OCI-LY1 (cell line): ENCODE measurements around the gene IL21R.

Experiments
- H2AFZ ChIP-seq: fragments of 200-600 bp; sonication (generic), shearing (Covaris generic); 2 replicates; pipeline ENCODE4 v1.6.0; 2014; ENCODE audit warnings: antibody characterized with exemption, mild to moderate bottlenecking, low read length
- H3F3A ChIP-seq: fragments of 200-600 bp; sonication (generic), shearing (Covaris generic); 2 replicates; pipeline ENCODE4 v1.6.0; 2014; ENCODE audit warnings: mild to moderate bottlenecking, antibody characterized with exemption, low read length, moderate library complexity; ENCODE audit not compliant: insufficient read depth
- H3K27ac ChIP-seq: fragments of 200-600 bp; sonication (generic); 2 replicates; pipeline ENCODE4 v1.5.1; 2014; ENCODE audit warnings: low read length, mixed run types, mild to moderate bottlenecking, low read depth; ENCODE audit not compliant: poor library complexity, severe bottlenecking
- H3K27me3 ChIP-seq: fragments of 200-600 bp; sonication (generic); 2 replicates; pipeline ENCODE4 v1.6.0; 2014; ENCODE audit warnings: antibody characterized with exemption, mild to moderate bottlenecking, low read length, moderate library complexity; ENCODE audit not compliant: insufficient read depth
- H3K36me3 ChIP-seq: fragments of 200-600 bp; sonication (generic); 2 replicates; pipeline ENCODE4 v1.6.1; 2014; ENCODE audit warnings: mild to moderate bottlenecking, antibody characterized with exemption, low read length, moderate library complexity, mixed read lengths; ENCODE audit not compliant: insufficient read depth
- H3K4me1 ChIP-seq: fragments of 200-600 bp; sonication (generic); 2 replicates; pipeline ENCODE4 v1.5.1; 2014; ENCODE audit warnings: mild to moderate bottlenecking, low read length, moderate library complexity; ENCODE audit not compliant: insufficient read depth, severe bottlenecking
- H3K4me2 ChIP-seq: fragments of 200-600 bp; sonication (generic), shearing (Covaris generic); 2 replicates; pipeline ENCODE4 v1.6.1; 2014; ENCODE audit warnings: low read length
- H3K4me3 ChIP-seq: fragments of 200-600 bp; sonication (generic); 2 replicates; pipeline ENCODE4 v1.5.1; 2014; ENCODE audit warnings: low read length, low read depth, mild to moderate bottlenecking, mixed read lengths; ENCODE audit not compliant: poor library complexity, severe bottlenecking
- H3K79me2 ChIP-seq: fragments of 200-600 bp; shearing (Covaris generic); 2 replicates; pipeline ENCODE4 v1.6.1; 2016; ENCODE audit warnings: mixed run types, low read length, mixed read lengths; ENCODE audit not compliant: insufficient read depth
- H3K9ac ChIP-seq: fragments of 200-600 bp; sonication (generic), shearing (Covaris generic); 2 replicates; pipeline ENCODE4 v1.6.1; 2014; ENCODE audit warnings: mild to moderate bottlenecking, low read length, mixed read lengths
- H3K9me2 ChIP-seq: fragments of 200-600 bp; sonication (generic), shearing (Covaris generic); 2 replicates; pipeline ENCODE4 v1.6.1; 2014; ENCODE audit warnings: low read depth, mild to moderate bottlenecking, low read length, mixed read lengths
- H3K9me3 ChIP-seq: fragments of 200-600 bp; shearing (Covaris generic); 2 replicates; pipeline ENCODE4 v1.6.1; 2014; ENCODE audit warnings: low read length, mixed read lengths
- H4K20me1 ChIP-seq: fragments of 200-600 bp; sonication (generic), shearing (Covaris generic); 2 replicates; pipeline ENCODE4 v1.6.0; 2016; ENCODE audit warnings: mild to moderate bottlenecking, low read length; ENCODE audit not compliant: insufficient read depth
- EZH2 ChIP-seq: fragments of 200-600 bp; sonication (generic), shearing (Covaris generic); IDR thresholded peaks from 2 replicates; pipeline ENCODE4 v1.8.0; 2017; ENCODE audit warnings: borderline replicate concordance, mixed run types, mild to moderate bottlenecking, antibody characterized with exemption, low read length, moderate library complexity, mixed read lengths
- TF ChIP-seq, protein P1 (sequence below): fragments of 200-600 bp; sonication (generic), shearing (Covaris generic); IDR thresholded peaks from 2 replicates; pipeline ENCODE4 v1.5.1; 2017; ENCODE audit warnings: mild to moderate bottlenecking, antibody characterized with exemption, low read length, moderate library complexity, mixed read lengths

The IL21R gene

DNA sequence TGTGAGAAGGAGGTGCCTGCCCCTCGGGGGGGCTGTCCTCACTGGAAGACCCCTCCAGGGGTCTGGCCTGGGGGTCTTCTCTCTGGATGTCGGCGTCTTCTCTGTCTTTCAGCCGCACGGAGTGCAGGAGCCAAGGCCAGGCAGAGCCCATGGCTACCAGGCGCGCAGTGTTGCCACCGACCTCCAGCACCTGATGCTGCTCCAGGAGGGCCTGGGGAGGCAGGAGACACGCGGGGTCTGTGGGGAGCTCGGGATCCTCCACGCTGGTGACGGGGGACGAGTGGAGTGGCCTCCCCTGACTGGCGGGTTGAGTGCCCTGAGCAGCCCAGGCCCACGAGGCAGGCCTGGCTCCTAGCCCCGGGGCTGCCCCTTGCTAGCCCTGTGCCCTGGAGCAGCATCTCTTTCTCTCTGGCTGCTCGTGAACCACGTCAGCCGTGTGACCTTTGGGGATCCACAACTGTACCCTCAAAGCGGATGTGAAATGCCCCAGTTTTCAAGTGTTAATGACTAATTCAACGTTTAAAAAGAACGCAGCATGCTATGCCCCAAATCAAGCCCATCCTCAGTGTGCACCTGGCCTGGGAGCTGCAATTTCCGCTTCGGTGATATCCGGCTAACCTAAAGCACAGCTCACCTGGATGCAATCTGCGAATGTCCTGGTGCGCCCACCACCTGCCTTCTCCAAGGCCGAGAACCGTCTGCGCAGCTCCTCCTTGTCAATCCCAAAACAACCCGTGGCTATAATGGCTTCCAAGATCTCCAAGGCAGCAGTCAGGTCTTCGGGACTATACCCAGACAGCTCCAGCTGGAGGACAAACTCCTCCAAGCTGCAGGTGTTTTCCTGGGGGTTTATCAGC lies 62.9 kb downstream of the IL21R start:
- Histone ChIP-seq H3K9me3 (no peaks in the 10 kb centered on the region), H4K20me1 (no peaks in the 10 kb centered on the region), H3K9ac (no peak overlapping the region), H3K4me2 (no peak overlapping the region), H3F3A (no peaks in the 10 kb centered on the region), H3K9me2 (no peaks in the 10 kb centered on the region), H3K4me3 (no peak overlapping the region), H3K27ac (no peak overlapping the region), H3K27me3 (no peaks in the 10 kb centered on the region), H3K4me1 (no peaks in the 10 kb centered on the region), H3K36me3 (peaks cover 81% of the 10 kb centered on the region), H3K79me2 (no peaks in the 10 kb centered on the region), H2AFZ (no peak overlapping the region)
- no peak for TF ChIP-seq EZH2
- TF ChIP-seq, protein P1, sequence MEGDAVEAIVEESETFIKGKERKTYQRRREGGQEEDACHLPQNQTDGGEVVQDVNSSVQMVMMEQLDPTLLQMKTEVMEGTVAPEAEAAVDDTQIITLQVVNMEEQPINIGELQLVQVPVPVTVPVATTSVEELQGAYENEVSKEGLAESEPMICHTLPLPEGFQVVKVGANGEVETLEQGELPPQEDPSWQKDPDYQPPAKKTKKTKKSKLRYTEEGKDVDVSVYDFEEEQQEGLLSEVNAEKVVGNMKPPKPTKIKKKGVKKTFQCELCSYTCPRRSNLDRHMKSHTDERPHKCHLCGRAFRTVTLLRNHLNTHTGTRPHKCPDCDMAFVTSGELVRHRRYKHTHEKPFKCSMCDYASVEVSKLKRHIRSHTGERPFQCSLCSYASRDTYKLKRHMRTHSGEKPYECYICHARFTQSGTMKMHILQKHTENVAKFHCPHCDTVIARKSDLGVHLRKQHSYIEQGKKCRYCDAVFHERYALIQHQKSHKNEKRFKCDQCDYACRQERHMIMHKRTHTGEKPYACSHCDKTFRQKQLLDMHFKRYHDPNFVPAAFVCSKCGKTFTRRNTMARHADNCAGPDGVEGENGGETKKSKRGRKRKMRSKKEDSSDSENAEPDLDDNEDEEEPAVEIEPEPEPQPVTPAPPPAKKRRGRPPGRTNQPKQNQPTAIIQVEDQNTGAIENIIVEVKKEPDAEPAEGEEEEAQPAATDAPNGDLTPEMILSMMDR: no peak

GRCh38 chr16:27465483-27465879 lies 63.5 kb downstream of the IL21R start:
- no peaks in the 10 kb centered on the region for H3K4me1 ChIP-seq
- H3K9me3 ChIP-seq: no peaks in the 10 kb centered on the region
- no peaks in the 10 kb centered on the region for H3K27me3 ChIP-seq
- no peak overlapping the region for H3K4me2 ChIP-seq
- no peak overlapping the region for H3K27ac ChIP-seq
- no peak overlapping the region for H2AFZ ChIP-seq
- H3K79me2 ChIP-seq: no peaks in the 10 kb centered on the region
- H3K4me3 ChIP-seq: no peak overlapping the region
- H3F3A ChIP-seq: no peaks in the 10 kb centered on the region
- H3K9me2 ChIP-seq: no peaks in the 10 kb centered on the region
- no peak for TF ChIP-seq EZH2
- TF ChIP-seq, protein P1: no peak
- H3K9ac ChIP-seq: no peak overlapping the region
- no peaks in the 10 kb centered on the region for H4K20me1 ChIP-seq
- peaks cover 81% of the 10 kb centered on the region for H3K36me3 ChIP-seq

DNA sequence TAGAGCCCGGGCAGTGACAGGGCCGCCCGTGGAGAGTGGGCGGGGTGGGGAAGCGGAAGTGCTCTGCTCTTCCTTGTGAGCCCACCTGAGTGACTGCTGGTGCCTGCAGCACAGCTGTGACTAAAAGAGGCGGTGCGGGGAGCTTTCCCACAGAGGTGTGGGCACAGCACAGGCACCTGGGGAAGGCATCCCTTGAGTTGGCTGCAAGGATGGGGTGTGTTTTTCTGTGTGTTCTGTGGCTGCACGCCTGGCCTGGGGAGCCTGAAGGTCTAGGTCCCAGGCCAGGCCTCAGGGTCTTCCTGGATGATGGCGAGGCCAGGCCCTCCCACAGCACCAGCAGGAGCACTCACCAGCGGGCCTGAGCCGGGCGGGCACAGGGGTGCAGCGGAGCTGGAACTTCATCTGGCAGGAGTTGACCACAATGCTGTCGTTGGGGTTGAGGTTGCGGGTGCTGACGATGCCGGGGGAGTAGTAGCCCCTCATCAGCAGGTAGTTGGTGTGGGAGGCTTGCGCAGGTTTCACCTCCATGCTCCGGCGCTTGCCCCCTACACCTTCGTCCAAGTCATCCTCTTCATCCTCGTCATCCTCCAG lies 67.1 kb downstream of the IL21R start:
- Histone ChIP-seq H3K27me3 (no peaks in the 10 kb centered on the region), H3K9ac (no peak overlapping the region), H4K20me1 (no peaks in the 10 kb centered on the region), H3K4me3 (no peak overlapping the region), H3K4me1 (no peaks in the 10 kb centered on the region), H3K27ac (no peak overlapping the region), H3K9me2 (no peaks in the 10 kb centered on the region), H3K9me3 (no peaks in the 10 kb centered on the region), H3F3A (no peaks in the 10 kb centered on the region), H3K4me2 (no peak overlapping the region), H3K36me3 (peaks cover 87% of the 10 kb centered on the region), H3K79me2 (no peaks in the 10 kb centered on the region), H2AFZ (no peak overlapping the region)
- no peak for TF ChIP-seq EZH2
- TF ChIP-seq, protein P1: no peak
